ENCODE data around the gene PTPRO. TPM values are rescaled to one million over a fixed set of nuclear protein-coding genes. Genes with fewer than 3 reads are reported as not detected.

Gene PTPRO
- total RNA-seq, 1 experiment from 2014 or later, result 0.52 TPM

- Histone ChIP-seq H3K56ac (ENCODE audit: insufficient read length, low read depth, low read length) (no peak overlapping the region), H3T11ph (ENCODE audit: low read length) (no peak overlapping the region), H4K5ac (ENCODE audit: insufficient read length, low read depth, low read length) (no peak overlapping the region), H3K9ac (ENCODE audit: extremely low read depth, insufficient read length, low read length) (no peak overlapping the region), H3K18ac (ENCODE audit: insufficient read length, low read depth, low read length) (no peak overlapping the region), H3K4ac (ENCODE audit: low read depth, low read length) (no peak overlapping the region), H3K23me2 (ENCODE audit: insufficient read length, low read depth, low read length, poor library complexity, severe bottlenecking) (no peaks in the 10 kb centered on the region), H2BK20ac (ENCODE audit: low read depth, low read length, poor library complexity, severe bottlenecking) (no peak overlapping the region), H3K14ac (ENCODE audit: insufficient read depth, low read length) (no peak overlapping the region), H2BK15ac (ENCODE audit: low read depth, low read length) (no peak overlapping the region), H4K8ac (replicated peaks; ENCODE audit: insufficient read length, low read depth, low read length) (no peak overlapping the region), H3K4me1 (ENCODE audit: insufficient read depth, low read length) (no peaks in the 10 kb centered on the region), H3K4me2 (ENCODE audit: insufficient read depth, insufficient read length, low read length) (no peak overlapping the region), H3K23ac (ENCODE audit: insufficient read length, low read depth, low read length) (no peak overlapping the region), H2BK120ac (ENCODE audit: low read depth, low read length, poor library complexity, severe bottlenecking) (no peak overlapping the region), H4K20me1 (ENCODE audit: control insufficient read depth, insufficient read depth, insufficient read length) (no peaks in the 10 kb centered on the region), H3K79me1 (ENCODE audit: insufficient read depth, low read depth, low read length, poor library complexity, severe bottlenecking) (no peaks in the 10 kb centered on the region), H2AFZ (ENCODE audit: low read length) (no peak overlapping the region), H2BK5ac (ENCODE audit: insufficient read length, low read length) (no peak overlapping the region), H4K91ac (ENCODE audit: insufficient read length, low read depth, low read length) (no peak overlapping the region), H2BK12ac (ENCODE audit: insufficient read length, low read depth, low read length) (no peak overlapping the region), H3K27ac (ENCODE audit: insufficient read length, low read depth, low read length) (no peak overlapping the region), H2AK5ac (ENCODE audit: insufficient read length, low read length) (no peak overlapping the region), H3K9me3 (ENCODE audit: control insufficient read depth, low read depth, low read length) (no peaks in the 10 kb centered on the region), H3K27me3 (ENCODE audit: insufficient read depth, low read length) (no peaks in the 10 kb centered on the region), H3K79me2 (ENCODE audit: insufficient read depth, low read length) (no peaks in the 10 kb centered on the region)
- no peaks in the 10 kb centered on the region; a peak in 1 of 5 replicates for H3K9me3 Mint-ChIP-seq
- no peak overlapping the region for H3K4me3 Mint-ChIP-seq
- H3K36me3 Mint-ChIP-seq (ENCODE audit: insufficient read depth in 1 of 3, low read depth in 3 of 3), result no peaks in the 10 kb centered on the region
- H3K27ac Mint-ChIP-seq, result no peak overlapping the region
- no peak for TF ChIP-seq CTCF (conservative IDR thresholded peaks at IDR 0.05)
- no peaks in the 10 kb centered on the region for H3K4me1 Mint-ChIP-seq
- no peak for DNase-seq
- no peaks in the 10 kb centered on the region; the same call in 1 of the 2 replicates for H3K27me3 Mint-ChIP-seq (ENCODE audit: low read depth)
These were observed 166.2 kb downstream of the PTPRO start for GRCh38 chr12:15488481-15488880.

Measured in H9 (cell line).